ENCODE results near the gene SREBF2. TPM values are rescaled to one million over a fixed set of nuclear protein-coding genes. Genes with fewer than 3 reads are reported as not detected.
"Not testable (repeated sequence)": the region's sequence is repeated elsewhere in the genome, so short reads cannot be mapped to it uniquely, and the experiment has no call there.

SREBF2 gene
- total RNA-seq, 1 donor from 2014 or later = 165 TPM

GRCh38 chr22:41946629-41947423 lies 113.9 kb downstream of the SREBF2 start, which contains the start of gene CENPM:
CENPM (minus strand) TSS chr22:41947152; CDS start chr22:41947076, 76 bp downstream.
- DNase-seq (ENCODE audit: low spot score) = peak; percentile 93

- DNase-seq (ENCODE audit: low spot score) = no peak
These were observed 114.6 kb downstream of the SREBF2 start for GRCh38 chr22:41947424-41948080.

GRCh38 chr22:41948142-41948541 lies 115.2 kb downstream of the SREBF2 start:
- no peak for DNase-seq (ENCODE audit: low spot score)

GRCh38 chr22:41948928-41949296 lies 116.0 kb downstream of the SREBF2 start:
- not testable (repeated sequence) for DNase-seq (ENCODE audit: low spot score)

- DNase-seq (ENCODE audit: low spot score) = no peak
These were observed 116.5 kb downstream of the SREBF2 start for GRCh38 chr22:41949297-41949965.

- no peak for DNase-seq (ENCODE audit: low spot score)
These were observed 119.1 kb downstream of the SREBF2 start, which contains the start of gene SMIM45 for GRCh38 chr22:41951898-41952474. SMIM45 (plus strand) TSS chr22:41952150.

GRCh38 chr22:41952713-41953112 lies 119.8 kb downstream of the SREBF2 start:
- DNase-seq (ENCODE audit: low spot score) = no peak

Other genes with a start within 250 kb of the SREBF2 start
- 18.7 TPM for gene PMM1, start 243.3 kb upstream of the SREBF2 start, total RNA-seq
- 38.7 TPM for gene DESI1, start 212.1 kb upstream of the SREBF2 start, total RNA-seq
- 209 TPM for gene XRCC6, start 211.8 kb upstream of the SREBF2 start, total RNA-seq
- gene SNU13, start 144.2 kb upstream of the SREBF2 start, total RNA-seq = 180 TPM
- gene MEI1, start 133.6 kb upstream of the SREBF2 start, total RNA-seq = 6.8 TPM
- gene CCDC134, start 32.4 kb upstream of the SREBF2 start, total RNA-seq = 10.4 TPM
- not detected for gene SHISA8, start 82.0 kb downstream of the SREBF2 start, total RNA-seq
- 0.36 TPM for gene TNFRSF13C, start 93.7 kb downstream of the SREBF2 start, total RNA-seq
- 1.2 TPM for gene CENPM, start 114.0 kb downstream of the SREBF2 start, total RNA-seq
- gene SEPTIN3, start 136.3 kb downstream of the SREBF2 start, total RNA-seq = 0.99 TPM
- gene WBP2NL, start 165.7 kb downstream of the SREBF2 start, total RNA-seq = 4.2 TPM
- 33.4 TPM for gene NAGA, start 237.7 kb downstream of the SREBF2 start, total RNA-seq
- 7.8 TPM for gene PHETA2, start 241.1 kb downstream of the SREBF2 start, total RNA-seq
- 86.4 TPM for gene SMDT1, start 246.6 kb downstream of the SREBF2 start, total RNA-seq

All from ureter (tissue), 1 donor.